GM18909 (cell line): ENCODE results near the gene RASL11B.

ENCODE experiments used
- ATAC-seq: cut with Tn5 transposase; IDR thresholded peaks from one replicate; pipeline ENCODE4 v1.9.1; 2021; ENCODE audit warnings: mild to moderate bottlenecking; ENCODE audit not compliant: unreplicated experiment, poor library complexity

The RASL11B gene

DNA sequence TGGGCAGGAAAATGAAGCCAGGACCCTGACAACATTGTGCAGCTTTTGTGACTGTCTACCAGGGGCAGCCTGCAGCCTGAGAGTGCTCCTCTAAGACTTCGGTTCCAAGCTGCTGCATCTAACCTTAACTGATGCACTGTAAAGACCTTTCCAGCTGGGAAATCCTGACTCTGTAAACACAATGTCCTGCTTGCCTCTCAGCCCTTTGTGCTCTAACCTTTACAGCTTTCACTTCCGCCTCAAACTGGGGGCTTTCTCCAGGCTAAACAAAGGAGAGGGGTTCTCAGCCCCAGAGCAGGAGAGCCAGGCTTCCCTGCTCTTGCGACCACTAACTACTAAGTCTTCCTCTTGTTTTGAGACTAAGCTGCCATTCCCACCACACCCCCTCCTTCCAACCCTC, 19.3 kb upstream of the RASL11B start:
- no peak for ATAC-seq

DNA sequence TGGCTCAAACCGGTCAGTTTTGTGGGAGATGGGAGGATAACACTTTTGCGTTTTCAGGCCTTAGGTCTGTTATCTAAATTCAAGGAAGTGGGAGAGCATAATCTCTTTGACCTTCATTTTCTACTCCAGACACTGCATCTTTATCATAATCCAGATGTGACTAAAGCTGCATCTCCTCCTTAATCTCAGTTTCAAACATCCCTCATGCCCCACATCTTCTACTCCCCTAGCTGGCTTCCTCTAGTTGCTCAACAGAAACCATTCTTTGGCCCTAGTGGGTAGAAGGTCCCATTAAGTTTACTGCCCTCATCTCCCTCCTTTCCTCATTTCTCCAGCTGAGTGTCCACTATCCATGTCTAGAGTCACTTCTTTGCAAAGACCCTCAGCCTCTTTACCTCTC, 18.8 kb upstream of the RASL11B start:
- no peak for ATAC-seq

DNA sequence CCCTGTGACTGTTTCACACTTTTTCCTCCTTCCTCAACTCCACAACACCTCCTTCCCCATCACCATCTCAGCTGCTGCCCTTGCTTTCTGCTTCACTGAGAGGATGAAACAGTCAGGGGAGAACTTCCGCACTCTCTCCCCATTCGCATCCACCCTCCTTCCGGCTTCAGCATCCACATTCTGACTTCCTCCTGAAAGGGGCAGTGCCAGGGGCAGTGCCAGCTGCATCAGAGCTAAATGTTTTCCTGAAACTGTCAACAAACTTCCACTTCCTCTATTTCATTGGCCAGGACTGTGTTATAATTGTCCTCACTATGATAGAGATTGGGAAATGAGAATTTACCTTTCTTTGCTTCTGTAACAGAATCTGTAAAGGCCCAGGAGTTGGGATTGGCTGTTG, 18.2 kb upstream of the RASL11B start:
- ATAC-seq, result peak; percentile 52

DNA sequence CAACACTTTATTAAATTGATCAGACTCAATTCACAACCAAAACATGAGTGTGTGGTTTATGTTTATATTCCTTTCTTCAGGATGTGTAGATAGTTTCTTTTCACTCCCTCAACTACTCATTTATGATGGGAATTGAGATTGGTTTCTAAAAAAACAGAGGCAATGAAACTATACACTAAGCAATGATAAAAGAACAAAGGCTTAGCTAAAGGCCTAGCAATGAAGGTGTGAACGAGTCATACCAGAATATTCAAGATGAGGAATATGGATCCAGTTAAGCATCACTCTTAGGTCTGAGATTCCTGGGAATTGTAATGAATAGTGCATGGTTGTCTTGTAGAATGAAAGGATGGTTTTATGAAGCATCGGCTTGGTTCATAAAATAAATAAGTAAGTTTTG, 17.5 kb upstream of the RASL11B start:
- no peak for ATAC-seq

DNA sequence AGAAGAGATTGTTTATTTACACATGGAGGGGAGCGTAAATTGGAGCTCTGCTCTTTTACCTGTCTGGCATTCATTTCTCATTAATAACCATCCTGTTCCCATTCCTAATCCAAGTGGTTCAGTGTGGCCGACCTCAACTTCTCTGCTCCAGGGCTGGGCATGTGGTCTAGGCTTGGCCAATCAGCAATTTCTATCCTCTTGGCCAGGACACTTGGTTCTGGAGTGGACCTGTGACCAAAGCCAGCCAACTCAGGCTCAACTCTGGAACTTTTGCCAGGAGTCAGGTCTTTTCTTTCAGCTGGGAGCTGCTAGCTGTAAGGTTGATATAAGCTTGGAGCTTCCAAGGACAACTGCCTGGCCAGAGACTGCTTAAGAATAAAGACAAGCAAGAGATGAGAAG, 15.6 kb upstream of the RASL11B start:
- ATAC-seq, result no peak

DNA sequence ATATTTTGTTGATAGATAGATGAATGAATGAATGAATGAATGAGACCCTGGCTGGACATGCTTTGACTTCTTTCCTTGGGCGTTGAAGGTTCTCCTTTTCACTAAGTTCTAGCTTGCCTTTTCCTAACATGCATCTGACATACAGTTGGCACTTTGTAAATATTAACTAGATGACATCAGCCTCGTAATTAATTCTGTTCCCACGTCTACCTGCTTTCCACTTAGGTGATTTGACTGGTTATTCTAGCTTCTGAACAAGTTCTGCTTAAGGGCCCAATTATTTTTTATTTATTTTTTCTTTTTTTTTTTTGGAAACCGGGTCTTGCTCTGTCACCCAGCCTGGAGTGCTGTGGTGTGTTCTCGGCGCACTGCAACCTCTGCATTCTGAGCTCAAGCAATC, 13.9 kb upstream of the RASL11B start:
- ATAC-seq, result no peak

DNA sequence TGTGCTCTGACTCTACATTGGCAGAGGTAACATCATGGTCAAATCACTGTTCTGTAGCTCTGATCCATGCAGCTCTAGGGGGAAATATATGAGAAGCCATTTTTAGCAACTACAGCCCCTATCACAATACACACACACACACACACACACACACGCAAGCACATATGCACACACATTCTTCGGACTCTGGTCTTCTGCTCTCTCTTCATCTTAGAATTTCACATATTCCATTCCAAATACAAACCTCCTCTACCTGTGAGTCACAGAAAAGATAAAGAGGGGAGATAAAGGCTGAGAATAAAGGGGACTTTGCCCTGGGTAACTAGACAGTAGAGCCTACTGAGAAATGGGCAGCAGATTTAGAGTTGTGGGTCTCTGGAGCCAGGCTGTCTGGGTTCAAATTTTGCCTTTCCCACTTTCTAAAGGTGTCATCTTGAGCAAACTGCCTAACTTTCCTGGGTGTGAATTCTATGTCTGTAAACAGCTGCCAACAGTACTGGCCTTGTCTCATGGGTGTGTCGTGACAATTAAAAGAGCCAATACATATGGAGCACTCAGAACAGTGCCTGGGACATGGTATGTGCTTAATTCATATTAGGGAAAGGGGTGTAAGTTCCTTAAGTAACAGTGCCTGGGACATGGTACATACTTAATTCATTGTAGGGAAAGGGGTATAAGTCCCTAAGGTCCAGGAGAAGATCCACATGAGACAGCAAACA, 11.6 kb upstream of the RASL11B start:
- ATAC-seq, result no peak

DNA sequence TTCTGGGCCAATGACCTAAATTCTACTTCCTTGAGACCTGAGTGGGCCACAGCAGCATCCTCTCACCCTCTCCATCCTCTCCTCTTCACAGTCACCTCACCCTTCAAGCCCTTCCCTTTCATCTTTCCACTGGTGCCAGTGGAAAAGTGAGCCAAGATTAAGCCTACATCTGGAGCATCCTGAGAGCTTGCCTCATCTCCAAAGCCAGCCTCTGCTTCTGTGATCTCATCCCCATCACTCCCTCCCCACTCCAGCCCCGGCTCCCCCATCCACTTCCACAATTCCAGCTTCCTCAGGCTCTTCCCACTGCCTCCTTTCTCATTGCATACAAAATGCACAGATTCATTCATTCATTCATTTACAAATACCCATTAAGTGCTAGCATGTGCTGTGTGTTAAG, 10.1 kb upstream of the RASL11B start:
- no peak for ATAC-seq

DNA sequence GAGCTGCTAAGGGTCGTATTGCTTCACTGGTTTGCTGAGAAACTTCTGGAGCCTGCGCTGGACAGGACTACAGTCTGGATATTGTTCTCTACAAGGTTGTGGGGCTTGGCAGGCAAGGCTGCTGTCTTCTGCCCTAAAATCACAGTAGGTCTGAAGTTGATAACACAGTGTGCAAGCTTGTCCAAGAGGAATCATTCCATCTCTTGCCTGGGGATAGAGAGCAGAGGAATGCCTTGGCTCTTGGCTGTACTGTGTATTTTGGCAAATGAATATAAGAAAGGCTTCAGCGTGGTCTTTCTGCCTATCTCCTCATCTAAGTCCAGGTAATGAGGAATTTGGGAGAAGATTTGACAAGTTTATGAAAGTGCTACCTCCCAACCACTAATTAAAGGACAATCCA, 9.4 kb upstream of the RASL11B start:
- ATAC-seq, result no peak

DNA sequence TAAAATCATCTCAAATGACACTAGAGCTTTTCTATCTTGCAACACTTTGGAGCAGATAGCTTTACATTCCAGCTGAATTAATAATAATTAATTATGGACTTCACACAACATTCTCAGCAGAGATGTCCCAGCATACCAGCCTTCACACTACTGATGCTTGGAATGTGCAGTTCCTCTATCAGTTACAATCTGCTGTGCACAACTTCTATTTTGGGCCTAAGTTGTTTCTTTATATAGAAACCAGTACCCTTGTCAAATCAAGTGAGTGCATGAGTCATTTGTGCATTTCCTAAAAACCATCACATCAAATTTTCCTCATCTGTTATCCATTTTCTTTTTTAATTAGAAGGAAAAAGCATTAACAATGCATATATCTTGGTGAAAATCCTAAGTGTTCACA, 8.8 kb upstream of the RASL11B start:
- no peak for ATAC-seq

DNA sequence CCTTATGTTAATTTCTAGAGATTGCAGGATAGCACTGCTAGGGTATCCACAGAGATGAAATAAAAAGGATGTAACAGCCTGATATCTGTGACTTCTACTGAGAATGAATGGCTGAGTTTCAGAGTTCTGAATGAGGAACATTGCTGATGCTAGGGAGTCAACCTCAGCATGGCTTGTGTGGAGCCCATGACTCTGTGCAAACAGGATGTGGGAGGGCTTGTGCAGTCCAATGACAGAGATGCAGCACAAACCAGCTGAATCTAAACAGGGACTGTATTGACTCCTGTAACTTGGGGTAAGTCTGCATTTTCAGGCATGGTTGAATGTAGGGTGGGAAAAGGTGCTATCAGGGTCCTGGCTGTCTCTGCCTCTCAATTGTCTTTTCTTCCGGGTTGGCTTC, 5.3 kb upstream of the RASL11B start:
- no peak for ATAC-seq

DNA sequence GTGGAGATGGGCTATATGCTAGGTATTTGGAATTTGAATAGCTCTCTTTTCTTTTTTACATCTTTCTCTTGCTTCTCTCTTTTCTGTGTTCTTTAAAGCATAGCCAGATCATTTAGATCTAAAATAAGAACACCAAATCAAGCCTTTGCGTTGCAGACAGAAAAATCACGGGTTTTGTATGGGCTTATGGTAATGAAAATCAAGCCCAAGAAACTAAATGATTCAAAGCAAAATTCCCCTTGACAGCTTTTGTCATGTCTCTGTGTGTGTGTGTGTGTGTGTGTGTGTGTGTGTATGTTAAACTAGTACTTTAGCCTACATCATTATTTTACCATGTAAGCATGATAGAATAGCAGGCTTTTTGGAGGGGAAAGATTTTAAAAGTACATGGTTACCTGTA, 1.8 kb upstream of the RASL11B start:
- ATAC-seq, result no peak

DNA sequence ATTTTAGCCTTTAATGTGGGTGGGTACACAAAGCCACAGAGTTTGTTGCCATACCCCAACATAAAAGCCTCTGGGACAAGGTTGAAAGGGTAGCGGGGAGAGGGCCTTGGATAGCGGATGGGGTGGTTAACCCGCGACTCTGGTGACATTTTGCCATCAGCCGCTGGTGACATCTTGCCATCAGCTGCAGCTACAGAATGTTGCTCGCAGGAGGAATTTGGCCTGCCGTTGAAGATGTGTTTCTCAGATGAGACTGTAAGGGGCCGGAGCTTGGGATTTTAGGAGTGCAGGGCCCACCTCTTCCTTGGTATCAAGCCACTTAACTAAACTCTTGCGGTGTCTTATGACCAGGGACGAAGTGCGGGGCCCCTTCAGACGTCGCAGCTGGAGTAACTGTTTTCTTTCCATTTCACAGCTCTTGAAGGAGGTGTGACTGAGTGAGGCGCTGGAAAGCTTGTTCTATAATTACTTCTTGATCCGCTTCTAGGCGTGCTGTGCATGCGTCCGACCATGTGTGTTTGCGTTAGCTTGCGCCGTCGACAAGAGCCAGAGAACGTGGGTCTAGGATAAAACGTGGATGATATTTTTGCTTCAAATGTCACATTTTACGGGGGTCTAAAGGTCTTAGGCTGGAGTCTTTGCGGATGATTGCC, 820 bp upstream of the RASL11B start:
- no peak for ATAC-seq

DNA sequence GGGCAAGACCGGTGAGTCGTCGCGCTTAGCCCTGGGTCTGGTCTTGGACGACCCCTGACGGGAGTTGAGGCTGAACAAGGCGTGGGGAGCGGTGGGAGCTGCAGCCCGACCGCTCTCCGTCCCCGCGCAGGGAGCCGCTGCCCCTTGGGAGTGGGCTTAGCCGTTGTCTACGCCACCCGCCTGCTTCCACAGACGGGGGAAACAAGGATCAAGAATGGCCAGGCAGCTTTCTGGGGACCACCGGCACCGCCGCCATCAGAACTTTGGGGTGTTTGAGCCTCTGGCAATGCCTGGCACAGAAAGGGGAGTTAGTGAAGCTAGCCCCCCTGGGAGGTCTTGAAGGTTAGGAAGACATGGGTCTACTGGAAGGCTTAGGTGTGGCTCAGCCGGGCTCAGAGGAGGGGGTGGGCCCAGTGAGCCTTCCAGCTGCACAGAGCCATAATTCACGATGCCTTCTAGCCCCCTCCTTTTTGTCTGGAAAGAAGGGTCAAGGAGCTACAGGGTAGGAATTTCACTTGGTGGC, 583 bp downstream of the RASL11B start:
- no peak for ATAC-seq

DNA sequence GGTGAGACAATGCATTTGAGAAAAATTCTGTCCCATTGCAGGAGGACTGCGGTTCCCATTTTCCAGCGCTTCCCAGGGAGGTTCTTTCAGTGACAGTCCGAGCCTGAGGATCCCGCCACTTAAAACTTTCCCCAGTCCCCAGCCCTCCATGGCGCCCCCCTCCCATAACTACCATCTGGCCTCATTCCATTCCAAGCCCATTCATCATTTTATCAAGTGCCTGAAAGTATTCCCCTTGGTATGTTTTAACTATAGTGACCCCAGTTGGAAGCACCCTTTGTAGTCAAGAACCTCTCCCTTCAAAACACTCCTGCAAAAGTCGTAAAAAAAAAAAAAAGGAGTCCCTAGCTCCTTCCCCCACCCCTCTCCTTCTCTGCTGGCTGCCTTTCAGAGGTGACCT, 1.2 kb downstream of the RASL11B start:
- no peak for ATAC-seq

DNA sequence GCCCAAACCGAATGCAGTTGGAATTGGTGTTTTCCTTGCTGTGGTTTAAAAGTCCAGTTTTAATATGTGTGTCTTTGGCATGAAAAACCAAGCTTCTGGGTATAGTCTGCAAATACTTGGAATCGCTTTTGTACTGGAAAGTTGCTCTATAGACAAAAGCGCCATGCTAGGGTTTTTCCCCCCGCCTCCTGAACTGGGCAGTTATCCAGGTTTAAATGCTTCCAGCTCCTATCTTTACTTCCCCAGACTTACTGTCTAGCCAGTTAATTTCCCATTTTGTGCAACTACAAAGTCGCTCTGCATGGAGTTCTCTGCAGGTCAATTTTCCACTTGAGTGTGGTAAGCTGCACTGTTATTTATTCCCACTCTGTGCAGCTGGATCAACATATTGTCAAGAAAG, 2.7 kb downstream of the RASL11B start:
- ATAC-seq, result no peak

DNA sequence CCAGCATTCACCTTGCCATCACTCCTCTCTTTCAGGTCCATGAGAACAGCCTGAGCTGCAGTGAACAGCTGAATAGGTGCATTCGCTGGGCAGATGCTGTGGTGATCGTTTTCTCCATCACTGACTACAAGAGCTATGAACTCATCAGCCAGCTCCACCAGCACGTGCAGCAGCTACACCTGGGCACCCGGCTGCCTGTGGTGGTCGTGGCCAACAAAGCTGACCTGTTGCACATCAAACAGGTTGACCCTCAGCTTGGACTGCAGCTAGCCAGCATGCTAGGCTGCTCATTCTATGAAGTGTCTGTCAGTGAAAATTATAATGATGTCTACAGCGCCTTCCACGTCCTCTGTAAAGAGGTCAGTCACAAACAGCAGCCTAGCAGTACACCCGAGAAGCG, 3.2 kb downstream of the RASL11B start:
- no peak for ATAC-seq

DNA sequence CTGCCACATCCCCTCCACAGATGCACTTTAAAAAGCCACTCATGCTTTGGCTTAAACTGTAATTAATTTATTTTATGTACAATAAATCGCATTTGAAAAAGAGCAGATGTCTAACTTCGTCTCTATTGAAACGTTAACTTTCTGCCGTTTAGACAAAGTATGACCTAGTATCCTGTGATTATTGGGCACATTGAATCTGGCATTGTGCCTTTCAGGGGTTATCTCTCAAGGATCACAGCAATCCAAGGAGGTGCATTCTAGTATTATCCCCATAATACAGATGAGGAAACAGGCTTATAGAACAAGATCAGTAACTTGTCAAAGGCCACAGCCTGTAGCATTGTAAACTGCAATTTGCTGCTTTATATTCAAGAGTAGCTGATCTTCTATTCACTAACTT, 4.6 kb downstream of the RASL11B start:
- ATAC-seq, result no peak

DNA sequence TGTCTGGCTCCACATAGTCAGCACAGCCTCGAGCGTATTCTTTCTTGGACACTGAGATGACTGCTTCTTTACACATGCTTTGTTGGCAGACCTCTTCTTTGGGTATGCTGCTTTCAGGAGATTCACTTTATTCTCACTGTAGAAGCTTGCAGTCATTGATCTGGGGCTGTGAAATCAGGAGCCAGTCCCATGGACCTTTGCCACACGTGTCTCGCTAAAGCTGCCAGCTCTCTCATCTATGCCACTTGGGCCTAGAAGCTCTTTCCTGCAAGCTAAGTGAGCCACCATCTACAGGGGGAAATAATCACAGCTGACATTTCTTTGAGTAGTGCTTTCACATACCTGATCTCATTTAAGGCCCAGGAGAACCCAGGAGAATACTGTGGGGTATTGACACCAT, 5.0 kb downstream of the RASL11B start:
- no peak for ATAC-seq

DNA sequence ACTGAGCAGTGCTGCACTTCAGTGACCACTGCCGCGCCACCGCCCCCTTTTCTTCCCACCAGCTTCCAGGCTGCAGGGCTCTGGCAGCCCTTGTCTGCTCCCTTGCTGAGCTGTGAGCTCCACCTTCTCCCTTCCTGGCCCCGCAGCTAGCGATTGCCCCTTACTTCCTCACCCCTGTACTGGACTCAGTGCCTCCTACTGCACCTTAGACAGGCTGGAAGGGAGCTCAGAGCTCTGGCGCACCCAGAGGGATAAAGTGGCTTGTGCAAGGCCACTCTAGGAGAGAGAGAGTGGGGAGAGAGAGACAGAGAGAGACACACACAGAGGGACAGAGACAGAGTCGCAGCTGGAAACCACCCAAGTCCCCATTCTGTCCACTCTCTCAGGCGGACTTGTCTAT, 6.0 kb downstream of the RASL11B start:
- ATAC-seq, result no peak

DNA sequence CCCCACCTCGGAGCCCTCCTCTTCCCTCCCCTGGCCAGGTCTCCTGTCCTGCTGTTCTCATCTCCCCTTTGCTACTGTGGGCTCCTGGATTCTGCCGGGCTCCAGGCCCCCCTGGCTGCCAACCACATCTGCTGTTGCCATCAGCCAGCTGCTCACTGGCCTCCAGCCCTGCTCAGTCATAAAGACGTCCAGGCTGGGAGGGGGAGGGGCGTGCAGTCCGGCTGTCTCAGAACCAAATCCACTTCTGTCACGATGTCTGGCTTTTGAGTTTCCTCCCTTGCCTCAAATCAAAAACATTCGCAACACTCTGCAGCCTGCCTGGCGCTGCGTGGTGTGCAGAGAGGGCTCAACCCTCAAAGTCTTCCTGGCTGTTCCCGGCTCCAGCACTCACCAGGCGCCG, 7.1 kb downstream of the RASL11B start:
- ATAC-seq, result no peak

DNA sequence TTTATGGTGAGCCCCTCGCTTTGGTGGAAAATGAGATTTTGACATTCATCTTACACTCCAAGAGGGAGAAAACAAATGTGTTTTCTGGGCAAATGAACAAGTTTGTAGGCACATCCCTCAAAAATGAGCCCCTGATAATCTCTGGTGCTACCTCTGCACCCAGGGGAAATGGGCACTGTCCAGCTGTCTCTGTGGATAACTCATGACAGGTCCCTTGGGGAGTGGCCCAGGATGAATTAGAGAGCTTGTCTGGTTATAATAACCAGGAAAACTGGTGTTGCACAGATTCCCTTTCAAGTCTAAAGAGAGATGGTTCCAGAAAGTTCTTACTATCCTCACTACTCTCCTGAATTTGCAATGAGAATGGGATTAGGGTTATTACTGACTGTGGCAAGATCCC, 7.5 kb downstream of the RASL11B start:
- no peak for ATAC-seq
